Measurements from ENCODE around the gene FUT7. TPM values are rescaled to one million over a fixed set of nuclear protein-coding genes. Genes with fewer than 3 reads are reported as not detected.

Gene FUT7
- total and polyA plus RNA-seq, 2 of the 13 experiments (the other 11 are each of a cell fraction or from before 2014, with no cell fraction given): 0.05 TPM; not detected in 1

DNA sequence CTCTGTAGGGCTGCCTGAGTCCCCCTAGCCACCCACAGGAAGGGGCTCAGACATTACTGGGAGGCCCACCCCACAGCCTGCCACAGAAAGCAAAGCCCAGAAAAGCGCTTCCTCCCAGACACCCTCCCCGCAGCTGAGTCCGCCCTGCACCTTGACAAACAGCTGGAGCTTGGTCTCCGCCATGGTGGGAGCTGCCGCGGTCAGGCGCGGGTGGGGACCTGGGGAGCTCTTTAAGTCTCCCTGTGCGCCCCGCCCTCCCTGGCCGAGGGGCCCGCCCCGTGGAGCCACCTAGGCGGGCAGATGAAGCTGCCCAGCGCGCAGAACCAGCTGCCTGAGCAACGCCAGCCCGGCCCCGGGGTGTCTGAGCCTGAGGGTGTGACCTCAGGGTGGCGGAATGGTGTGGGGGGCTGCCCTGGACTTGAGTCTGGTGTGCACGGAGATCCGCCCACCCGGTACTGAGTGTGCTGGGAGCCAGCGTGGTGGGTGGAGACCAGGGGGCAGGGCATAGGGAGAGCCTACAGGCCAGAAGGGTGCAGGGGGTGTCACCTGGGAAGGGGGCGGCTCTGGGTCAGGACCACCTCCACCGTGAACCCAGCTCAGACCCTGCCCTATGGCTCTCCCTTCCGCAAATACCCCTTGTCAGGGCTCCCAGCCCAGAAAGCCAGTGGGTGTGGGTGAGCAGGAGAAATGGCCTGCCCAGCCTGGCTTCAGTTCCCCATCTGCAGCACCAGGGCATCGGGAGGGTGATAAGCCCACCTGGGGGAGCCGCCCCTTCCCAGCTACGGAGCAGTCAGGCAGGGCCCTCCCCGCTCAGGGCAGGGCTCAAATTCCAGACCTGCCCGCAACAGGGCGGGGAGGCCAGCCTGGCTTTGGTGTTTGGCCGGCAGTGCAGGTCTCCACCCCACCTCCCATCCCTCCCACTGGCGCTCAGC lies 35.3 kb downstream of the FUT7 start, which contains the start of gene CLIC3 (continued):
- TF ChIP-seq ZNF713 (CRISPR knock-in tag; IDR thresholded peaks at IDR 0.05) (no peak), MTF2 (CRISPR knock-in tag; IDR thresholded peaks at IDR 0.05; ENCODE audit: borderline replicate concordance) (no peak), ZKSCAN5 (CRISPR knock-in tag; IDR thresholded peaks at IDR 0.05) (no peak), KDM3A (CRISPR knock-in tag; IDR thresholded peaks at IDR 0.05; ENCODE audit: low read depth) (no peak), ZNF687 (CRISPR knock-in tag; IDR thresholded peaks at IDR 0.05) (peak; percentile 68; the same call in 1 of the 2 replicates), ZNF83 (CRISPR knock-in tag; IDR thresholded peaks at IDR 0.05; ENCODE audit: borderline replicate concordance) (no peak), ZNF33A (CRISPR knock-in tag; IDR thresholded peaks at IDR 0.05; ENCODE audit: borderline replicate concordance) (no peak), NBN (conservative IDR thresholded peaks at IDR 0.05) (no peak), ZNF124 (CRISPR knock-in tag; IDR thresholded peaks at IDR 0.05) (no peak), EZH2 (conservative IDR thresholded peaks at IDR 0.05; ENCODE audit: low read depth, low read length) (no peak), THAP11 (CRISPR knock-in tag; IDR thresholded peaks at IDR 0.05) (no peak), ZNF552 (CRISPR knock-in tag; IDR thresholded peaks at IDR 0.05; ENCODE audit: borderline replicate concordance) (no peak), RARA (CRISPR knock-in tag; IDR thresholded peaks at IDR 0.05) (no peak), JUN (CRISPR knock-in tag; IDR thresholded peaks at IDR 0.05) (no peak), MAX (IDR thresholded peaks at IDR 0.05) (0 out of 2 replicates have a peak, but pooled peaks have one; percentile 28), SUZ12 (IDR thresholded peaks at IDR 0.05; ENCODE audit: low read depth, low read length) (no peak), ZNF367 (CRISPR knock-in tag; IDR thresholded peaks at IDR 0.05; ENCODE audit: borderline replicate concordance) (no peak), TFE3 (CRISPR knock-in tag; IDR thresholded peaks at IDR 0.05) (no peak), HDAC2 (CRISPR knock-in tag; IDR thresholded peaks at IDR 0.05) (peak; percentile 37; the same call in 1 of the 2 replicates), IKZF4 (CRISPR knock-in tag; IDR thresholded peaks at IDR 0.05; ENCODE audit: borderline replicate concordance, low read depth, not compliant biosample characterization) (no peak), DNMT1 (CRISPR knock-in tag; IDR thresholded peaks at IDR 0.05) (no peak), ELF3 (CRISPR knock-in tag; IDR thresholded peaks at IDR 0.05) (no peak), ZMYM2 (CRISPR knock-in tag; IDR thresholded peaks at IDR 0.05) (no peak)
- TF ChIP-seq, protein P1, sequence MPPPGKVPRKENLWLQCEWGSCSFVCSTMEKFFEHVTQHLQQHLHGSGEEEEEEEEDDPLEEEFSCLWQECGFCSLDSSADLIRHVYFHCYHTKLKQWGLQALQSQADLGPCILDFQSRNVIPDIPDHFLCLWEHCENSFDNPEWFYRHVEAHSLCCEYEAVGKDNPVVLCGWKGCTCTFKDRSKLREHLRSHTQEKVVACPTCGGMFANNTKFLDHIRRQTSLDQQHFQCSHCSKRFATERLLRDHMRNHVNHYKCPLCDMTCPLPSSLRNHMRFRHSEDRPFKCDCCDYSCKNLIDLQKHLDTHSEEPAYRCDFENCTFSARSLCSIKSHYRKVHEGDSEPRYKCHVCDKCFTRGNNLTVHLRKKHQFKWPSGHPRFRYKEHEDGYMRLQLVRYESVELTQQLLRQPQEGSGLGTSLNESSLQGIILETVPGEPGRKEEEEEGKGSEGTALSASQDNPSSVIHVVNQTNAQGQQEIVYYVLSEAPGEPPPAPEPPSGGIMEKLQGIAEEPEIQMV (CRISPR knock-in tag; IDR thresholded peaks at IDR 0.05; ENCODE audit: low read depth): 0 out of 2 replicates have a peak, but pooled peaks have one; percentile 37
